Bronchial epithelial cell (primary cell): ENCODE results near the gene FARP1. TPM values are rescaled to one million over a fixed set of nuclear protein-coding genes. Genes with fewer than 3 reads are reported as not detected.

Experiments
- DNase-seq: peaks from one replicate; pipeline ENCODE4 v3.0.0-alpha.2; 2010; ENCODE audit warnings: low read depth
- FAIRE-seq: peaks from 2 replicates; lab custom pipeline; 2011; peaks lifted over from hg19 to GRCh38; lab: Jason Lieb, UNC
- H3K27me3 ChIP-seq: 2 replicates; pipeline ENCODE4 v1.5.1; 2011; ENCODE audit warnings: low read length; ENCODE audit not compliant: control insufficient read depth, insufficient read depth
- H3K36me3 ChIP-seq: 2 replicates; pipeline ENCODE4 v1.5.1; 2011; ENCODE audit warnings: low read length; ENCODE audit not compliant: control insufficient read depth, insufficient read depth
- H3K4me3 ChIP-seq: 2 replicates; pipeline ENCODE4 v1.5.1; 2011; ENCODE audit warnings: mild to moderate bottlenecking, low read depth, low read length, control low read depth
- total RNA-seq: library from RNA; depleted of rRNA; stranded (reverse); fragments of >200 nt; gene quantifications from 2 replicates; pipeline ENCODE4 v1.2.1, GENCODE V29; 2014
- TF ChIP-seq, protein P1 (sequence below): IDR thresholded peaks from 2 replicates; pipeline ENCODE4 v1.5.1; 2011; ENCODE audit warnings: mild to moderate bottlenecking, moderate library complexity, low read length, control low read depth, inconsistent platforms; ENCODE audit not compliant: insufficient read depth, severe bottlenecking

Gene FARP1
- total RNA-seq, 1 donor from 2014 or later, result 11.1 TPM

DNA sequence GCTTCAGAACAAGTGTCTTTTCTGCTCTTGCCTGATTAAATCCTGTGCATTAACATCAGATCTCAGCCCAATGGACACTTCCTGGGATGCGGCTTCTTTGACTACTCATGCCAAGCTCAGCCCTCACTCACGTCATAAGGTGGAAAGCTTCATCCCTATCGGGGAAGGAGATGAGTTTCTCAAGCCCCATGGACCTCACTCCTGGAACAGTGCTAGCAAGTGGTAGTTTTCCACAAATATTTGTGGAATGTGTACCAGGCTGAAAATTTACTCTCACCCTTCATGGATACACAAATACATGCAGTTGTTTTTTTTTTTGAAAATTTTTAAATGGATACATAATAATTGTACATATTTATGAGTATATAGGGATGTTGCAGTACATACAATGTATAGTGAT is 34.6 kb upstream of the FARP1 start:
- Histone ChIP-seq H3K4me3 (no peak overlapping the region), H3K36me3 (no peaks in the 10 kb centered on the region), H3K27me3 (no peaks in the 10 kb centered on the region)
- TF ChIP-seq, protein P1, sequence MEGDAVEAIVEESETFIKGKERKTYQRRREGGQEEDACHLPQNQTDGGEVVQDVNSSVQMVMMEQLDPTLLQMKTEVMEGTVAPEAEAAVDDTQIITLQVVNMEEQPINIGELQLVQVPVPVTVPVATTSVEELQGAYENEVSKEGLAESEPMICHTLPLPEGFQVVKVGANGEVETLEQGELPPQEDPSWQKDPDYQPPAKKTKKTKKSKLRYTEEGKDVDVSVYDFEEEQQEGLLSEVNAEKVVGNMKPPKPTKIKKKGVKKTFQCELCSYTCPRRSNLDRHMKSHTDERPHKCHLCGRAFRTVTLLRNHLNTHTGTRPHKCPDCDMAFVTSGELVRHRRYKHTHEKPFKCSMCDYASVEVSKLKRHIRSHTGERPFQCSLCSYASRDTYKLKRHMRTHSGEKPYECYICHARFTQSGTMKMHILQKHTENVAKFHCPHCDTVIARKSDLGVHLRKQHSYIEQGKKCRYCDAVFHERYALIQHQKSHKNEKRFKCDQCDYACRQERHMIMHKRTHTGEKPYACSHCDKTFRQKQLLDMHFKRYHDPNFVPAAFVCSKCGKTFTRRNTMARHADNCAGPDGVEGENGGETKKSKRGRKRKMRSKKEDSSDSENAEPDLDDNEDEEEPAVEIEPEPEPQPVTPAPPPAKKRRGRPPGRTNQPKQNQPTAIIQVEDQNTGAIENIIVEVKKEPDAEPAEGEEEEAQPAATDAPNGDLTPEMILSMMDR, result no peak
- FAIRE-seq (no peak), DNase-seq (no peak)

DNA sequence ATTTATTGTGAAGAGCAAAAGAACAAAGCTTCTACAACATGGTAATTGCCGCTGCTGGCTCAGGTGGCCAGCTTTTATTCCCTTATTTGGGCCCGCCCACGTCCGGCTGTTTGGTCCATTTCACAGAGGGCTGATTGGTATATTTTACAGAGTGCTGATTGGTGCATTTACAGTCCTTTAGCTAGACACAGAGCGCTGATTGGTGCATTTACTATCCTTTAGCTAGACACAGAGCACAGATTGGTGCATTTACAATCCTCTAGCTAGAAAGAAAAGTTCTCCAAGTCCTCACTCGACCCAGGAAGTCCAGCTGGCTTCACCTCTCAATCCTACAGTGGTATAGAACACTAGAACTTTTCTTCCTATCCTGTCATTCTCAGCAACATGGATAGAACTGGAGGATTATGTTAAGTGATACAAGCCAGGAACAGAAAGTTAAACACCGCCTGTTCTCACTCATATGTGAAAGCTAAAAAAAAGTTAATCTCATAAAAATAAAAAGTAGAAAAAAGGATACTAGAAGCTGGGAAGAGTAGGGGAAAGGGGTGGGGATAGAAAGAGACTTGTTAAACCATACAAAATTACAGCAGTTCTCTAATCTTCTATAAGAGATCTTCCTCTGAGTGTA is 33.6 kb upstream of the FARP1 start:
- TF ChIP-seq, protein P1, result no peak
- FAIRE-seq (no peak), DNase-seq (no peak)
- no peaks in the 10 kb centered on the region for H3K27me3 ChIP-seq
- H3K36me3 ChIP-seq, result no peaks in the 10 kb centered on the region
- H3K4me3 ChIP-seq, result no peak overlapping the region

GRCh38 chr13:98110749-98111148 is 32.1 kb upstream of the FARP1 start:
- DNase-seq, result no peak
- TF ChIP-seq, protein P1, result no peak
- Histone ChIP-seq H3K27me3 (no peaks in the 10 kb centered on the region), H3K4me3 (no peak overlapping the region), H3K36me3 (no peaks in the 10 kb centered on the region)
- FAIRE-seq, result no peak

- FAIRE-seq, result no peak
- H3K27me3 ChIP-seq, result no peaks in the 10 kb centered on the region
- H3K4me3 ChIP-seq, result no peak overlapping the region
- no peaks in the 10 kb centered on the region for H3K36me3 ChIP-seq
- TF ChIP-seq, protein P1, result no peak
- no peak for DNase-seq
Measured at GRCh38 chr13:98111168-98112098, 31.5 kb upstream of the FARP1 start.

- DNase-seq (peak; percentile 7), FAIRE-seq (no peak)
- TF ChIP-seq, protein P1, result no peak
- H3K36me3 ChIP-seq, result no peaks in the 10 kb centered on the region
- H3K4me3 ChIP-seq, result no peak overlapping the region
- no peaks in the 10 kb centered on the region for H3K27me3 ChIP-seq
Measured at GRCh38 chr13:98112456-98112855, 30.4 kb upstream of the FARP1 start.
